Astrocyte of the cerebellum (primary cell): ENCODE results near the gene IFNA21.
"Not testable (repeated sequence)": the region's sequence is repeated elsewhere in the genome, so short reads cannot be mapped to it uniquely, and the experiment has no call there.

Experiments
- DNase-seq: peaks from one replicate; pipeline ENCODE4 v3.0.0-alpha.2; 2011; ENCODE audit warnings: low read depth
- H3K4me3 ChIP-seq: 2 replicates; pipeline ENCODE4 v1.5.1; 2011; ENCODE audit warnings: mild to moderate bottlenecking, low read depth, low read length, moderate library complexity
- CTCF ChIP-seq: IDR thresholded peaks from 2 replicates; pipeline ENCODE4 v1.5.1; 2012; ENCODE audit warnings: low read length, low read depth, moderate library complexity, mild to moderate bottlenecking; ENCODE audit errors: missing control alignments
- in situ Hi-C: cut with HindIII; loops from 2 replicates; pipeline ENCODE4 v1.10.0; 2017; ENCODE audit warnings: low sequenced_read_pairs

The IFNA21 gene

GRCh38 chr9:21166560-21166959 is at the start of gene IFNA21:
IFNA21 (minus strand) TSS chr9:21166660; CDS start chr9:21166612, 48 bp downstream.
- in situ Hi-C loops, DNase-seq, H3K4me3 ChIP-seq: not testable (repeated sequence)

DNA sequence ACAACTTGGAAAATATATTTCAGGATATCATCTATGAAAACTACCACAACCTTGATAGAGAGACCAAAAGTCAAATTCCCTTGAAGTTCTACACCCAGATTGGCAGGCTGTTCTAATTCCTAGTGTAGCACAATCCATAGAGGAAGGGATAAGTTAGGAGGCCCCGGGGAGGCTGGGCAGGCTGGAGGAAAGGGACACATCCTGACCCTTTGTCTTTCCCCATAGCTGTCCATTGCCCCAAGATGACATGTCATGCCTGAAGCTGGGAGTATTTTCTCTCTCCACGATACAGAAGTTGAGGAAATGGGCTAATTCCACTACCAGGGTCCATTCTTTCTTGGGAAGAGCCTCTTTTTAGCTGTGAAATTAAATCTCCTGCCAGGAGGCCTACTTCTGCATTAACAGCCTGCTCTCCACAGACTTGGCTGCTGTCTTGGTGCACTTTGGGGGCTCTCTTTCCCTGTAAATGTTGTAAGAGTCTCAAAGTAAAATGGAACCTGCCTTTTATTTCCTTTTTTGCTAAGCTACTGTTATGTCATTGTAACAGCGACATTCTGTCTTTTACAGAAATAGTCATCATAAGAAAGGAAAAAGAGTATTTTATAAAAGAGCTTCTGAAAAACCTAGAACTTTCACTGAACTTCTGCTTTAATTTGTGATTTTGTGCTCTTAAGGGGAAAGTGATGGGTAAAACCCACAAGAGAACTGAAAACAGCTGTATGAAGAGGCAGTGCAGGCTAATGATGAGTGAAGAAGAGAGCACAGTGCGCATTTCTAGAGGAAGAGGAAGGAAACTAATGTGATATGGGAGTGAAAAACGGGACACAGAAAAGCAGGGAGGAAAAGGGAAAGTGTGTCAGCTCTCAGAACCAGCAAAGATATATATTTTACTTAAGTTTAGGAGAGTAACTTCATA is 47.2 kb upstream of the IFNA21 start:
- DNase-seq, H3K4me3 ChIP-seq, in situ Hi-C loops: not testable (repeated sequence)
- peak; percentile 50 for TF ChIP-seq CTCF

DNA sequence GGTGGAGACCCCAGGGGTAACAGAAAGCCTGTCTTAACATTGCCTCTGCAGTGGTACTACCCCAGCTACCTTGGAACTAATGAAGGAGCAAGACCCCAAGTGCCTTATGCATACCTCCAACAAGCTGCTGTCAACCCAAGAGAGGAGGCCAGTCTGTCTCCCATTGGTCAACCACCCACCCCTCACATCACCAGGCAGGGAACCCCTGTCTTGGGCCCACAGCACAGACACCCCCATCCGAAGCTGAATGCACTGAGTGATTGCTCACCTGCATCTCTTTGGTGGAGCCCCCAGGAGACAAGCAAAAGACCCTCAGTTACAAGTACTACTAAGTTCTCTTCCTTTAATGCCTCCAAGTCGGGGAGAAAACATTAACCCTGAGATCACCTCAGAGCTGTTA is 45.7 kb upstream of the IFNA21 start:
- H3K4me3 ChIP-seq, DNase-seq, in situ Hi-C loops: not testable (repeated sequence)

DNA sequence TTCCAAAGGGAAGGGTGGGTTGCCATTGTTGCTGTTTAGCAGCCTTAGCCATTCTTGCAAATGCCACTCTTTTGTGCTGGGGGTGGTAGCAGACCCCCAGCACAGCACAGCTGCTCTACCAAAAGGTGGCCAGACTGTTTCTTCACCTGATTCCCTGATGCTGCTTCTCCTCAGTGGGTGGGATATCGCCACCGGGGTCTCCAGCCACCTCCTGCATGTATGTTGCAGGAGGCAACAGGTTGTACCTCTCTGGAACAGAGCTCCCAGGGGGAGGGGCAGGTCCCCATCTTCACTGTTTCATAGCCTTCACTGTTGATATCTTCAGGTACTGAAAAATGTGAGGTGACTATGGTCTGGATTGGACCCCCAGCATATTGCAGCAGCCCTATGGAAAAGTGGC is 44.3 kb upstream of the IFNA21 start:
- in situ Hi-C loops, DNase-seq, H3K4me3 ChIP-seq: not testable (repeated sequence)

DNA sequence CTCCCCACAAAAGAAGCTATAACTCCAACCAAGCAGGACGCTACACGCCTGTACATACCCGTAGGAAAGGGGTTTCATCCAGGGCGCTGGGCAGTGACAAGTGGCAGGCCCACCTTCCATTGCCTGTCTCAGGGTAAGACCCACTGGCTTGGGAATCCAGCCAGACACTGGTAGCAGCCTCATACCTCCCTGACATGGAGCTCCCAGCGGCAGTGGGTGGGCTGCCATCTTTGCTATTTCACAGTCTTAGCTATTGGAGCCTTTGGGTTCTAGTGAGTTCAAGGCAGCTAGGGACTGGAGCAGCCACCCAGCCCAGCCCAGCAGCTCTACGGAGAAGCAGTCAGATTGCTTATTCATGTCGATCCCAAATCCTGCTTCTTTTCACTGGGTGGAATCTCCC is 43.9 kb upstream of the IFNA21 start:
- no peak overlapping the region for H3K4me3 ChIP-seq
- no peak for DNase-seq
- in situ Hi-C loops = no loop called here
- no peak for TF ChIP-seq CTCF

- DNase-seq, H3K4me3 ChIP-seq, in situ Hi-C loops: not testable (repeated sequence)
Observed at GRCh38 chr9:21207043-21207442, 40.6 kb upstream of the IFNA21 start, which contains the start of gene IFNA10. IFNA10 (minus strand) TSS chr9:21207143; CDS start chr9:21207097, 46 bp downstream.

- no peak overlapping the region for H3K4me3 ChIP-seq
- no peak for TF ChIP-seq CTCF
- in situ Hi-C loops = no loop called here
- no peak for DNase-seq
Observed at GRCh38 chr9:21205204-21205603, 38.7 kb upstream of the IFNA21 start.

DNA sequence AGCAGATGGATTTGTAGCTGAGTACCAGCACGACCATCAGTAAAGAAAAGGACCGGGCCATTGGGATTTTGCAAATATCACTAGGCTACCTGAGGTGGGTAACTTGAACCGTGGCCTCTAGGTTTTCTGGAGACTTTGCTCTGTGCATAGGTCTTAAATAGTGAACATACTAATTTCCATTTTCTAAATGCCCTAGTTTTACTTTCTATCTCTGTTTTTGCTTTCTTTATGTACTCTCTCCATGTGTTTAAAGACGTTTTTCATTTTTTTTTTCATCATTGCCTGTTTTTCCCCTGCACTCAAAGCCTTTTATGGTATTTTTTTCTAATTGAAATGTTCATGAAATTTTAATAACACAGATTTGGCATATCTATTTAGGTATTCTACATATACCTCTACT is 35.6 kb upstream of the IFNA21 start, which contains the start of gene IFNA7:
TSS of gene IFNA7 (minus strand) at position 101 of the 400 bp plus-strand sequence. CDS start at position 61, 40 bp downstream.
- H3K4me3 ChIP-seq, in situ Hi-C loops, DNase-seq: not testable (repeated sequence)

- in situ Hi-C loops, H3K4me3 ChIP-seq, DNase-seq: not testable (repeated sequence)
- TF ChIP-seq CTCF = peak; percentile 60
Observed at GRCh38 chr9:21194867-21195776, 28.7 kb upstream of the IFNA21 start.

GRCh38 chr9:21187487-21187886 is 21.0 kb upstream of the IFNA21 start, which contains the start of gene IFNA4:
IFNA4 (minus strand) TSS chr9:21187587; CDS start chr9:21187531, 56 bp downstream.
- H3K4me3 ChIP-seq, in situ Hi-C loops, DNase-seq: not testable (repeated sequence)
